Measurements from ENCODE around the gene FER1L5.
"Not testable (repeated sequence)": the region's sequence is repeated elsewhere in the genome, so short reads cannot be mapped to it uniquely, and the experiment has no call there.

The FER1L5 gene

GRCh38 chr2:96649342-96649741, 6.8 kb downstream of the FER1L5 start:
- ChIA-PET POLR2A (no interaction called here), CTCF (interaction anchor here (0.8 kb wide), 1 partner anchor 151 kb away, joined by 3 read pairs; no protein-coding TSS in a partner anchor)
- Histone ChIP-seq H3K9me3 (ENCODE audit: control extremely low read depth in 1 of 5, control insufficient read depth in 4 of 5, insufficient read depth in 2 of 5, low read depth in 1 of 5, low read length in 4 of 5) (no peaks in the 10 kb centered on the region), H3K4me1 (ENCODE audit: control extremely low read depth in 1 of 4, control insufficient read depth in 4 of 4, insufficient read depth in 4 of 4, low read length in 3 of 4) (no peaks in the 10 kb centered on the region), H3K27ac (ENCODE audit: insufficient read depth in 1 of 2, low read depth in 1 of 2, low read length in 2 of 2, poor library complexity in 1 of 2, severe bottlenecking in 2 of 2) (no peak overlapping the region), H3K4me3 (ENCODE audit: control insufficient read depth in 1 of 7, extremely low read depth in 1 of 7, insufficient read depth in 4 of 7, low read depth in 2 of 7, low read length in 6 of 7) (no peak overlapping the region), H3K27me3 (replicated peaks in 2 of 5; ENCODE audit: control insufficient read depth in 4 of 5, insufficient read depth in 5 of 5, low read length in 4 of 5) (no peaks in the 10 kb centered on the region), H3K36me3 (ENCODE audit: control insufficient read depth in 4 of 4, insufficient read depth in 4 of 4, low read length in 3 of 4) (no peaks in the 10 kb centered on the region)
- WGBS (ENCODE audit: insufficient coverage), result 100% methylated on average over 1 of the region's 1 CpG
- DNase-seq, result no peak

- Histone ChIP-seq H3K4me3 (ENCODE audit: control insufficient read depth in 1 of 7, extremely low read depth in 1 of 7, insufficient read depth in 4 of 7, low read depth in 2 of 7, low read length in 6 of 7) (no peak overlapping the region), H3K36me3 (ENCODE audit: control insufficient read depth in 4 of 4, insufficient read depth in 4 of 4, low read length in 3 of 4) (no peaks in the 10 kb centered on the region), H3K4me1 (ENCODE audit: control extremely low read depth in 1 of 4, control insufficient read depth in 4 of 4, insufficient read depth in 4 of 4, low read length in 3 of 4) (peaks cover 0 to 6% (median 1%) of the 10 kb centered on the region in 4 experiments), H3K27ac (ENCODE audit: insufficient read depth in 1 of 2, low read depth in 1 of 2, low read length in 2 of 2, poor library complexity in 1 of 2, severe bottlenecking in 2 of 2) (no peak overlapping the region), H3K9me3 (ENCODE audit: control extremely low read depth in 1 of 5, control insufficient read depth in 4 of 5, insufficient read depth in 2 of 5, low read depth in 1 of 5, low read length in 4 of 5) (no peaks in the 10 kb centered on the region), H3K27me3 (replicated peaks in 2 of 5; ENCODE audit: control insufficient read depth in 4 of 5, insufficient read depth in 5 of 5, low read length in 4 of 5) (no peaks in the 10 kb centered on the region)
- CTCF ChIA-PET, result interaction anchor here (0.8 to 1.1 kb wide), 2 partner anchors 11 to 20 kb away, joined by 3 read pairs; no protein-coding TSS in a partner anchor
- no peak for DNase-seq
- POLR2A ChIA-PET, result no interaction called here
- WGBS (ENCODE audit: insufficient coverage), result 100% methylated on average over 8 of the region's 8 CpGs
Measured at GRCh38 chr2:96651793-96652192, 9.2 kb downstream of the FER1L5 start.

GRCh38 chr2:96654791-96655190, 12.2 kb downstream of the FER1L5 start:
- H3K4me1 ChIP-seq (ENCODE audit: control extremely low read depth in 1 of 4, control insufficient read depth in 4 of 4, insufficient read depth in 4 of 4, low read length in 3 of 4); H3K36me3 ChIP-seq (ENCODE audit: control insufficient read depth in 4 of 4, insufficient read depth in 4 of 4, low read length in 3 of 4); CTCF ChIA-PET; H3K27me3 ChIP-seq (replicated peaks in 2 of 5; ENCODE audit: control insufficient read depth in 4 of 5, insufficient read depth in 5 of 5, low read length in 4 of 5); H3K9me3 ChIP-seq (ENCODE audit: control extremely low read depth in 1 of 5, control insufficient read depth in 4 of 5, insufficient read depth in 2 of 5, low read depth in 1 of 5, low read length in 4 of 5); H3K27ac ChIP-seq (ENCODE audit: insufficient read depth in 1 of 2, low read depth in 1 of 2, low read length in 2 of 2, poor library complexity in 1 of 2, severe bottlenecking in 2 of 2); H3K4me3 ChIP-seq (ENCODE audit: control insufficient read depth in 1 of 7, extremely low read depth in 1 of 7, insufficient read depth in 4 of 7, low read depth in 2 of 7, low read length in 6 of 7); DNase-seq: not testable (repeated sequence)
- 93% methylated on average over 2 of the region's 7 CpGs for WGBS (ENCODE audit: insufficient coverage)
- POLR2A ChIA-PET, result interaction anchor here (1.1 kb wide), 1 partner anchor 15 kb away, joined by 5 read pairs; no protein-coding TSS in a partner anchor

GRCh38 chr2:96655526-96655925, 13.0 kb downstream of the FER1L5 start:
- Histone ChIP-seq H3K27ac (ENCODE audit: insufficient read depth in 1 of 2, low read depth in 1 of 2, low read length in 2 of 2, poor library complexity in 1 of 2, severe bottlenecking in 2 of 2) (no peak overlapping the region), H3K27me3 (replicated peaks in 2 of 5; ENCODE audit: control insufficient read depth in 4 of 5, insufficient read depth in 5 of 5, low read length in 4 of 5) (no peaks in the 10 kb centered on the region), H3K9me3 (ENCODE audit: control extremely low read depth in 1 of 5, control insufficient read depth in 4 of 5, insufficient read depth in 2 of 5, low read depth in 1 of 5, low read length in 4 of 5) (no peaks in the 10 kb centered on the region), H3K4me1 (ENCODE audit: control extremely low read depth in 1 of 4, control insufficient read depth in 4 of 4, insufficient read depth in 4 of 4, low read length in 3 of 4) (peaks cover 0 to 6% (median 1%) of the 10 kb centered on the region in 4 experiments), H3K36me3 (ENCODE audit: control insufficient read depth in 4 of 4, insufficient read depth in 4 of 4, low read length in 3 of 4) (no peaks in the 10 kb centered on the region), H3K4me3 (ENCODE audit: control insufficient read depth in 1 of 7, extremely low read depth in 1 of 7, insufficient read depth in 4 of 7, low read depth in 2 of 7, low read length in 6 of 7) (no peak overlapping the region)
- ChIA-PET CTCF (interaction anchor here (1.4 kb wide), 1 partner anchor 13 kb away, joined by 4 read pairs; no protein-coding TSS in a partner anchor), POLR2A (interaction anchor here (1.1 kb wide), 1 partner anchor 15 kb away, joined by 5 read pairs; no protein-coding TSS in a partner anchor)
- DNase-seq, result no peak
- 85% methylated on average over 5 of the region's 6 CpGs for WGBS (ENCODE audit: insufficient coverage)

GRCh38 chr2:96656540-96656939, 14.0 kb downstream of the FER1L5 start:
- POLR2A ChIA-PET, result interaction anchor here (0.6 kb wide), 1 partner anchor 326 kb away, joined by 3 read pairs; no protein-coding TSS in a partner anchor
- H3K36me3 ChIP-seq (ENCODE audit: control insufficient read depth in 4 of 4, insufficient read depth in 4 of 4, low read length in 3 of 4), result no peaks in the 10 kb centered on the region
- no peaks in the 10 kb centered on the region for H3K9me3 ChIP-seq (ENCODE audit: control extremely low read depth in 1 of 5, control insufficient read depth in 4 of 5, insufficient read depth in 2 of 5, low read depth in 1 of 5, low read length in 4 of 5)
- H3K4me1 ChIP-seq (ENCODE audit: control extremely low read depth in 1 of 4, control insufficient read depth in 4 of 4, insufficient read depth in 4 of 4, low read length in 3 of 4), result peaks cover 0 to 6% (median 1%) of the 10 kb centered on the region in 4 experiments
- CTCF ChIA-PET, result interaction anchor here (1.4 kb wide), 1 partner anchor 12 kb away, joined by 4 read pairs; no protein-coding TSS in a partner anchor
- DNase-seq, result peak; percentile 40 to 77 (median 74)
- H3K4me3 ChIP-seq (ENCODE audit: control insufficient read depth in 1 of 7, extremely low read depth in 1 of 7, insufficient read depth in 4 of 7, low read depth in 2 of 7, low read length in 6 of 7), result no peak overlapping the region
- H3K27me3 ChIP-seq (replicated peaks in 2 of 5; ENCODE audit: control insufficient read depth in 4 of 5, insufficient read depth in 5 of 5, low read length in 4 of 5), result no peaks in the 10 kb centered on the region
- H3K27ac ChIP-seq (ENCODE audit: insufficient read depth in 1 of 2, low read depth in 1 of 2, low read length in 2 of 2, poor library complexity in 1 of 2, severe bottlenecking in 2 of 2), result no peak overlapping the region

- Histone ChIP-seq H3K36me3 (ENCODE audit: control insufficient read depth in 4 of 4, insufficient read depth in 4 of 4, low read length in 3 of 4) (no peaks in the 10 kb centered on the region), H3K4me1 (ENCODE audit: control extremely low read depth in 1 of 4, control insufficient read depth in 4 of 4, insufficient read depth in 4 of 4, low read length in 3 of 4) (peaks cover 0 to 12% (median 7%) of the 10 kb centered on the region in 4 experiments), H3K4me3 (ENCODE audit: control insufficient read depth in 1 of 7, extremely low read depth in 1 of 7, insufficient read depth in 4 of 7, low read depth in 2 of 7, low read length in 6 of 7) (no peak overlapping the region), H3K27me3 (replicated peaks in 2 of 5; ENCODE audit: control insufficient read depth in 4 of 5, insufficient read depth in 5 of 5, low read length in 4 of 5) (no peaks in the 10 kb centered on the region), H3K27ac (ENCODE audit: insufficient read depth in 1 of 2, low read depth in 1 of 2, low read length in 2 of 2, poor library complexity in 1 of 2, severe bottlenecking in 2 of 2) (no peak overlapping the region), H3K9me3 (ENCODE audit: control extremely low read depth in 1 of 5, control insufficient read depth in 4 of 5, insufficient read depth in 2 of 5, low read depth in 1 of 5, low read length in 4 of 5) (peaks cover 0 to 3% (median 0%) of the 10 kb centered on the region in 5 experiments)
- DNase-seq, result no peak
- POLR2A ChIA-PET, result no interaction called here
- WGBS (ENCODE audit: insufficient coverage), result 100% methylated on average over 6 of the region's 6 CpGs
- CTCF ChIA-PET, result no interaction called here
Measured at GRCh38 chr2:96661324-96661723, 18.8 kb downstream of the FER1L5 start.

GRCh38 chr2:96662360-96662759, 19.8 kb downstream of the FER1L5 start:
- CTCF ChIA-PET, result no interaction called here
- Histone ChIP-seq H3K27ac (ENCODE audit: insufficient read depth in 1 of 2, low read depth in 1 of 2, low read length in 2 of 2, poor library complexity in 1 of 2, severe bottlenecking in 2 of 2) (no peak overlapping the region), H3K27me3 (replicated peaks in 2 of 5; ENCODE audit: control insufficient read depth in 4 of 5, insufficient read depth in 5 of 5, low read length in 4 of 5) (no peaks in the 10 kb centered on the region), H3K4me3 (ENCODE audit: control insufficient read depth in 1 of 7, extremely low read depth in 1 of 7, insufficient read depth in 4 of 7, low read depth in 2 of 7, low read length in 6 of 7) (no peak overlapping the region), H3K9me3 (ENCODE audit: control extremely low read depth in 1 of 5, control insufficient read depth in 4 of 5, insufficient read depth in 2 of 5, low read depth in 1 of 5, low read length in 4 of 5) (peaks cover 0 to 3% (median 0%) of the 10 kb centered on the region in 5 experiments), H3K36me3 (ENCODE audit: control insufficient read depth in 4 of 4, insufficient read depth in 4 of 4, low read length in 3 of 4) (no peaks in the 10 kb centered on the region), H3K4me1 (ENCODE audit: control extremely low read depth in 1 of 4, control insufficient read depth in 4 of 4, insufficient read depth in 4 of 4, low read length in 3 of 4) (peaks cover 0 to 7% (median 5%) of the 10 kb centered on the region in 4 experiments)
- POLR2A ChIA-PET, result no interaction called here
- WGBS (ENCODE audit: insufficient coverage), result 91% methylated on average over 7 of the region's 9 CpGs
- no peak for DNase-seq
